Left hindlimb (tissue), 1 donor: ENCODE data around the gene OR14A16.
A peak's percentile ranks its signal among the peaks of the same experiment; 100 is the strongest.

ENCODE experiments used
- DNase-seq: peaks from one replicate; pipeline ENCODE4 v3.0.0-alpha.2; 2018

The OR14A16 gene, protein sequence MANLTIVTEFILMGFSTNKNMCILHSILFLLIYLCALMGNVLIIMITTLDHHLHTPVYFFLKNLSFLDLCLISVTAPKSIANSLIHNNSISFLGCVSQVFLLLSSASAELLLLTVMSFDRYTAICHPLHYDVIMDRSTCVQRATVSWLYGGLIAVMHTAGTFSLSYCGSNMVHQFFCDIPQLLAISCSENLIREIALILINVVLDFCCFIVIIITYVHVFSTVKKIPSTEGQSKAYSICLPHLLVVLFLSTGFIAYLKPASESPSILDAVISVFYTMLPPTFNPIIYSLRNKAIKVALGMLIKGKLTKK

DNA sequence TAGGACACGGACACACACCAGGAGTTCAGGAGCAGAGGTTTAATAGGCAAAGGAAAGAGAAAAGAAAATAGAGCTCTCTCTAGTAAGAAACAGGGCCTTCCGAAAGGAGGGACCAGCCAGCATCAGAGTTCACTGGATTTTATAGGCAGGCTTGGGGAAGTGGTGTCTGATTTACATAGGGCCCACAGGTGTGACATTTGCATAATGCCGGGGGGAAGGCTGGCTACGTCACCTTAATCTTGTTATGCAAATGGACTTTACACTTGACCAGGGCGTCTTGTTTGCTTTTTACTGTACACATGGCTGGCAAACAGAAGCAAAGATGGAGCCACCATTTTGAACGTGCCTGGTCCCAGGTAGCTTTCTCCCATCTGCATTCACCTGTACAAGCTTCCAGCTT is at the start of gene OR14A16:
Gene OR14A16, minus strand, starts transcription at position 97 of the 400 bp plus-strand sequence. CDS start 8,390 bp downstream, outside the sequence.
- no peak for DNase-seq

DNA sequence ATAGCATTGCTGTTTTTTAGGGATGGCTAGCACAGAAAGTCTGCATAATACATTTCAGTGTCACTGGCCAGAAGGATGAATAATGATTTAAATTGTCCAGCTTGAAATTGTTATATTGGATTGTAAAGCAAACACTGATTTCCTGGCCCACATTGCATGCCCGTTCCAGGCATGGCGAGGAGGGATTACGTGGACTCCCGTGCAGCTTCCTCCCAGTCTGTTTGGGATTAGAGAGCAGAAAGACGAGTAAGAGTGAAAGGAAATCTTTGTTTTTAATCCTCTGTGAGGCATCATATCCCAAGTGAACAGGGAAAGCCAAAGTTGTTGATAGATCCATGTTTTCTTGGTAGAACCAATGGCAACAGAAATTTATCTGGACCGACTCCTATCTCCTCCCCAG is 41.5 kb upstream of the OR14A16 start:
- no peak for DNase-seq

DNA sequence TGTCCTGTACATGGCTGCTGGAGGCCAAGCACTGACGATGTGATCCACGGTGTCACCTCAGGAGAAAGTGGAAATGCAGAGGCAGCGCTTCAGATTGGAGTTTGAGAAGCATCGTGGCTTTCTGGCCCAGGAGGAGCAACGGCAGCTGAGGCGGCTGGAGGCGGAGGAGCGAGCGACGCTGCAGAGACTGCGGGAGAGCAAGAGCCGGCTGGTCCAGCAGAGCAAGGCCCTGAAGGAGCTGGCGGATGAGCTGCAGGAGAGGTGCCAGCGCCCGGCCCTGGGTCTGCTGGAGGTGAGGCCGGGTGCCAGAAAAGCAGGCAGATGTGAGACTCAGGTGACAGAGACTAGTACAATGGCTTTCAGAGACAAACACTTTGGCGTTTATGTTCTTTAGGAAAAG is 40.7 kb upstream of the OR14A16 start:
- no peak for DNase-seq

DNA sequence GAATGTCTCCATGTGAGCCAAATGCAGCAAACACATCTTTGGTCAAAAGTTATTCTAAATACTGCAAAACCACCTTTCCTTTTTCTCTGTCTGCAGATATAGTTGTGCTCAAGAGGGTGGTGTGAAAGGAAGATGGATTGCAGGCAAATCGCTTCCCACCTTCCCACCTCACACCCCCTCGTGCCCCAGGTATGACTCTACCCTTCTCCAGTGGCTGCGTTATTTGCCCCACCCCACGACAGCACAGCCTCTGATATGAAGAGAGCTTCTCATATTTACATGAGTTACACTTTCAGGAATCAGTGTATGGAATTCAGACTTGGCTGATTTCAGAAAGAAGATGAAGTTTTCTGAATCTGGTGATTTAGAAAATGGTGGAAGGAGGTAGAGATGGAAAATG is 38.8 kb upstream of the OR14A16 start:
- DNase-seq: no peak

DNA sequence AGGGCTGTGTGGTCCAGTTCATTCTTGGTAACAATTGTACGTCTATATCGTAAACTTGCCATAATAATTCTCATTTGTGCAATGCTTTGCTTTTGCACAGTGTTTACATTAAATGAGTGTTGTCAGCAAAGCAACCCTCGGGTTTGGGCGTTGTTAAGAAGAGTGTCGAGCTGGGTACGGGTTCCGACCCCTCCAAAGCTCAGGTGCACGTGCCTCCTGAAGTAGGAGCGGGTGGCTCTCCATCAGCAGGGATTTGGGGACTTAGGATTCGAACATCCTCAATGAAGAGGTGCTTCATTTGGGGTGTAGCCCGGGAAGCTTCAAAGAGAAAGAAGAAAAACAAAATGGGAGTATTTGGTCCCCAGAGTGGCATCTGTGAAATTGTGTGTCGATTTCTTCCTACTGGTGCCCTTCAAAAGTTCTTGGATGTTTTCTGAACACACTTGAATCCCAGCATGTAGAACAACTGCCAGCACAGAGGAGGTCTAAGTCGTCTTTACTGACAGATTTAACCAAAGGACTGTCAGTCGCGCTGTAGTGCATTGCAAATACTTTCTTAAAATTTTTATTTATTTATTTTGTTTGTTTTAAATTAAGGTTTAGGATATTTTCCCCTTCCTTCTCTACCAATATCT is 34.2 kb upstream of the OR14A16 start:
- DNase-seq: no peak

DNA sequence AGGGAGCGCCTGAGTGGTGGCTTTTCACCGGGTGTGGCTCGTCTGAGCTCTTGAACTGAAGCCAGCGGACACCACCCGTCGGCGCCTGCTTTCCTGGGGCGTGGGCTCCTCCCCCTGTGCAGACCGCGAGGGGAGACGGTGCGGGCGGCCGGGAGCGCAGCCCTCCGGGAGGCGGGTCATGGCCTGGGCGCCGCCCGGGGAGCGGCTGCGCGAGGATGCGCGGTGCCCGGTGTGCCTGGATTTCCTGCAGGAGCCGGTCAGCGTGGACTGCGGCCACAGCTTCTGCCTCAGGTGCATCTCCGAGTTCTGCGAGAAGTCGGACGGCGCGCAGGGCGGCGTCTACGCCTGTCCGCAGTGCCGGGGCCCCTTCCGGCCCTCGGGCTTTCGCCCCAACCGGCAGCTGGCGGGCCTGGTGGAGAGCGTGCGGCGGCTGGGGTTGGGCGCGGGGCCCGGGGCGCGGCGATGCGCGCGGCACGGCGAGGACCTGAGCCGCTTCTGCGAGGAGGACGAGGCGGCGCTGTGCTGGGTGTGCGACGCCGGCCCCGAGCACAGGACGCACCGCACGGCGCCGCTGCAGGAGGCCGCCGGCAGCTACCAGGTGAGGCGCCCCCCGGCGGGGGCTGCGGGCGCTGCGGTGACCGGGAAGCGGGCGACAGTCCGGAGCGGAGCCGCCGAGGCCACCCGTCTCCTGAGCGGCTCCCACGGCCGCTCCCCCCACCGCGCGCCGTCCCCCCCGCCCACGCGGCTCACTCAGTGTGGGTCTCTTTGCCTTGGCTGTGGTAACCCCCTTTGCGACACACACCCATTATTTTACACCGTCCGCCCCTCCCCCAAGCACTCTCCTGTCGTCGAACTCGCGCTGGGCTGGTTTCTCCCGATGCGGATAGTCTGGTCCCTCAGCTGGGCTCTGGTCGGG is 33.4 kb upstream of the OR14A16 start, which contains the start of gene TRIM58:
Gene TRIM58, plus strand, starts transcription at position 119 of the 916 bp plus-strand sequence. Its CDS starts 60 bp downstream, at position 179.
- peak; percentile 58 for DNase-seq

DNA sequence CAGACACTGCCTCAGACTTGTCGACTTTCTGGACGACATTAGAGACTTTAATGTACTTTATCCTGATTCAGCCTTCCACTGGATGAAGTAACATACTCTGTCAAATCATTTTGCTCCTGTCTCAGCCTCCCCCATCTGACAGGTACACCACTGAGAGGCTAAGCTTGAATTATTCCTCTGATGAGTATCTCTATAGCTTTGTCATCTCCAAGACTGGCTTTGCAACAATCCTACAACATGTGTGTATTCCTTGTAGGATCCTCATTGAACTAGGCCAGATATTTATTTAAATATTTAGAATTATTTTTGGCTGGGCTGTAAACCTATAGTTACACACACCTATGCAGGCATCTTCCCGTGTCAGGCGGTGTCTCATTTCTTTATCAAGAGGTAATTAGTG is 32.0 kb upstream of the OR14A16 start:
- no peak for DNase-seq

DNA sequence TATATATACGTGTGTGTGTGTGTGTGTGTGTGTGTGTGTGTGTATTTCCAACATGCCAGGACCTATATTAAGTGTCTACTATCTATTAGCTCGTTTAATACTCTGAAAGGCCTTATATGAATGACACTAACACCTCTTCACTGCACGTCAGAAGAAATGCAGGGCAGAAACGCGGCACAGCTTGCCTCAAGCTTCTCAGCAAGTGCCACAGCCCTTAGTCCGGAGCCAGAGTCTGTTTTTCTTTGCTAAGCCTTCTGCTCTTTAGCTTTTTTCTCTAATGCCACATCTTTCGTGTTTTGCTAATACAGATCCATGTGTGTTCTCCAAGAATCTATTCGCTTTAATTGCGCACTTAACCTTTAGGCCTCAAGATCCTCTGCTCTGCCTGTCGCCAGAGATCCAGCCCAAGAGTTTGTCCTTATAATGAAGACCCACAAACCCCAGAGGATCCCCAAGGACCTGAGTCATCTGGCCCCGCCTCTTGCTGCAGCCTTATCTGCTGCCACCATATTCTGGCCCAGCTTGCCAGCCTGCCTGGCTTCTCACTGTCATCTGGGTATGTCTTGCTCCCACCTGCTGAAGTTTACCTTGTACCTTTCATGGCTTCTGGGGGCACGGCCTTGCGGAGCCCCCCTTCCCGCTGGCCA is 31.1 kb upstream of the OR14A16 start:
- DNase-seq: no peak

DNA sequence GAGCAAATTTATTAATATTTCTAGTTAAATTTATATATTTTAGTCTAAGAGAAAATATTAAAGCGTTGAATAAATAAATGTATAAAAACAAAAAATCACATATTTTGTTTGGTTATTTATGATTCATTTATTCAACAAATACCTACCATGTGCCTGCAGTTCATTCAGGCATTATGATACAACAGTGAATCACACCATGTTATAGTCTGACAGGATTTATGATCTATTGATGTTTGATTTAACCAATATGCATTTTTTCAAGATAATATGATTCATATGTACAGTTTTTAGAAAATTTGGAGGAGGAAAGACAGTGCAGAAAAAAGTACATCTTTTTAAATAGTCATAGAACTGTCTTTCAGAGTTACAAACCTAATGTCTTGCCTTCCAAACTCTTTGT is 25.7 kb upstream of the OR14A16 start:
- no peak for DNase-seq

DNA sequence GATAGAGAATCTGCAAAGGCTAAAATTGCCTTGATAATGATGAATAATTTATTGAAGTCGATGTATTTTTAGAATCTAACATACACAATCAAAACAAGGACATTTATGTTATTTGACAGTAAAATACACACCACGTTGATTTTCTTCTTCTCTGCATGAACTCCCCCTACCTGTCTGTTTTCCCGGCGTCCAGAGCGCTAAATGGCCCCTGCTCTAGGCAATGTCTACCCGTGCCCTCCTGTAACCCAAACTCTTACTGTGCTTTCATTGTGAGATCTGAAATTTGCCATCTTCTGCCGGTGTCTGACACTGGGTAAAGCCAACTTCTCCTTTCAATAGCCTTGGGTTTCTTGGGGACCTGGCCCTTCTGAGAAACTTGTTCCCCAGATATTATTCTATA is 24.4 kb upstream of the OR14A16 start:
- DNase-seq: no peak

DNA sequence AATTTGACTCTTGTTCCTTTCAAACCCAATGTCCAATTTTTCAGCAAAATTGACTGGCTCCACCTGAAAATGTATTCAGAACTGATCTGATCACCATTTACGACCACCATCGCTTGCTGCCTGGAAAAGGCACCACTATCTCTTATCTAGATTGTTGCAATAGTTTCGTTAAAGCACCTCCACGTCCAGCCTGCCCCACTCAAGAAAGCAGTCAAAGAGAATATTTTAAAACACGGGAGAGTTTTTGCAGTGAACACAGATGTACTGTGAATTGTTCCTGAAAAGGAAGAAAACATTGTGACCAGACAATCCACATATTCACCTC is 21.7 kb upstream of the OR14A16 start:
- no peak for DNase-seq

DNA sequence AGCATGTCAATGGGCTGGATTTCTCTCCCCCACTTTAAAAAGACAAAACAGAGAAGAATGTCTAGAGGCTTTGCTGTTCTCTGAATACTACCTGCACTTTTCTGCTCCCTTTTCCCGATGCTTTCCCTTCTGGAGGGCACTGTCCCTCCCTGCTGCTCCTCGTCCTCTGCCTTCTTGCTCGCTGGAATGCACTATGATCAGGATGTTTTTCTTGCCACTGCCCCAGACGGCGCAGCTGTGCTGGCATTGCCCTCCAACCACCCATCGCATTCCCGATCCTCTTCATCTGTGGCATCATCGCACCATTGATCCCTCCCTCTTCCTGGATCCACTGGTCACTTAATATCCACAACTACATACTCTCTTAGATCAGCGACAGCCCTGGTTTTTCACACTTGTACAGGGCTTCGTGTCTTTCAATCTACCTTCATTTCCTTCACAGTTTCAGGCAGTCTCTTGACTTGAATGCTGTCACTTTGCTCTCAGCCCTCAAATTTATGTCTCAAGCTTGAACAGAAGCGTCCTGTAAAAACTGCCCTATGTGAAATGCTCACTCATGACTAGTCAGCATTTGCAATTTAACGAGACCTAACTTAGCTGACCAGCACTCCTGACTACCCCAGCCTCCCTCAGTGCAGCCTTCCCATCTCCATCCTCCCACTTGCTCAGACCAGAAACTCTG is 21.2 kb upstream of the OR14A16 start:
- no peak for DNase-seq

DNA sequence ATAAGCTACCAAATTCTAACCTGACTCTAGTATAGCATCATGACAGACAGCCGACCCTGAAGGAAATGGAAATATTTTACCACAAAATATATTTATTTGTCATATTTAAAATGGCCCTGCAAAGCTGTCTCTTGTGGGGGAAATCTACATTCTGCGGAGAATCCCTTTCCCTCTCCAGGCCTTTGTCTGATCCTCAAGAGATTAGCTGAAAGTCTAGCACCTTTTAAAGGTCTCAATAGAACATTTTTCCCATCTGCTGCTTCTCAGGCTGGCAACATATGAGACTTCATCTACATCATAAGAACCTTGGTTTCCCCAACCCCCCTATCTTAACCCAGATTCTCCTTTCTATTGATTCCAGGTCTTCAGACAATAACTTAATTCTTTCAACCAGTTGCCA is 19.5 kb upstream of the OR14A16 start:
- DNase-seq: no peak

DNA sequence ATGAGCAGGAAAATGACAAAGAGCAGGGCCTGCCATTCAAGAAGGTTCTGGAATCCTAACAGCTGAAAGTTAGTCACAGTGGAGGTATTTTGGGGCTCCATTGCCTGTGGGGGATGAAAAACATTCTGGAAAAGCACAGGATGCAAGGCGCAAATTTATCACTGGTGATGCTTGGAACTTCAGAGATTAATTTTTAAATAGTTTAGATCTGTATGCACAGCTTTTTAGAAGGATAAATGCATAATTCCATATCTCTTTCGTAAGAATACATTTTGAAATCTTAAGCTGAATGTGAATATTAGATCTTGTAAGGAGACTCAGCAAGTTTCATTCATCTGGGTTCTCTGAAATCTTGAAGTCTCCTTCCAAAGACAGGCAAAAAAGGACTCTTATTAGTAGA is 17.9 kb upstream of the OR14A16 start, which contains the start of gene OR11L1:
Gene OR11L1, minus strand, starts transcription at position 101 of the 400 bp plus-strand sequence. Its CDS starts 0 bp downstream, at position 101.
- no peak for DNase-seq

DNA sequence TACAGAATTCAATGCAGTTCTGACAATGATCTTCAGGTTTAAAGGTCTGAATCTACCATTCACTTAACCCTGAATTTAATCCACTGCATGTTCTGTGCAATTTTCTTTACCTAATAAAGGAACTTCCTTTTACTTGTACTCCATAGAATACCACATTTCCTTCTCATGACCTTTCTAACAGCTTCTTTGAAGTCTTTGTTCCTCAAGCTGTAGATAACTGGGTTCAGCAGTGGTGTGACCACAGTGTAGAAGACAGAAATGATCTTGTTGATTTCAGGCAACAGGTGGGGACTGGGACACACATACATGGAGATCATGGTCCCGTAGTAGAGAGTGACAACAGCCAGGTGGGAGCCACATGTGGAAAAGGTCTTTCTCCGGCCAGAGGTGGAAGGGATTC is 16.9 kb upstream of the OR14A16 start:
- no peak for DNase-seq

DNA sequence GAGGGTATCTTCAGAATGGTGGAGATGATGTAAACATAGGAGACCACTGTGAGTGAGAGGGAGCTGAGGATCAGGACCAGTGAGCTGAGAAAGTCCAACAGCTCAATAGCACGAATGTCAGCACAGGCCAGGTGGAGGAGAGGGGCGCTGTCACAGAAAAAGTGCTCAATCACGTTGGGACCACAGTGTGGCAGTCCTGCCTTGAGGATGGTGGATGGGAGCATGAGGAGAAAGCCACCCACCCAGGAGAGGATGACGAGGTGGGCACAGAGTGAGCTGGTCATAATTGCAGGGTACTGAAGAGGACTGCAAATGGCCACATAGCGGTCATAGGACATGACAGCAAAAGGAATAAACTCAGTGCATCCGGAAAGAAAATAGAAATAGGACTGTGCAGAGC is 9.7 kb upstream of the OR14A16 start:
- no peak for DNase-seq

DNA sequence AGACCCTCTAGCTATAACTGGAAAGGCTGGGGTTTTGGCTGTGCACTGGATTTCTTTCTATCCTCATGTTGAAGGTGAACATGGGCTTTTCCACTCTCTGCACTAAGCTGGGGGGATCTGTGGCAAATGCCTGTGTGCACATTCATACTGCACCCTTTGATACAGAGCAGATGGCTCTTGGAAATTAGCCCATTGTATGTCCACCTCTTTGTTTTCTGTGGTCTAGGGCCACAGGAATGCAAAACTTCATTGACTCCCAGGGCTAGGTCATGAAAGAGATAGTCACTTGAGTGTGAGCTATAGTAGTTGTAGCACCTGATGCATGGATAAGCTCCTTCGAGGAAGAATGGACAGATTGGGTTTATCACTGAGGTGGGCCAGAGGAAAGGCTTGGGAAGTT is 5.7 kb upstream of the OR14A16 start:
- DNase-seq: no peak

DNA sequence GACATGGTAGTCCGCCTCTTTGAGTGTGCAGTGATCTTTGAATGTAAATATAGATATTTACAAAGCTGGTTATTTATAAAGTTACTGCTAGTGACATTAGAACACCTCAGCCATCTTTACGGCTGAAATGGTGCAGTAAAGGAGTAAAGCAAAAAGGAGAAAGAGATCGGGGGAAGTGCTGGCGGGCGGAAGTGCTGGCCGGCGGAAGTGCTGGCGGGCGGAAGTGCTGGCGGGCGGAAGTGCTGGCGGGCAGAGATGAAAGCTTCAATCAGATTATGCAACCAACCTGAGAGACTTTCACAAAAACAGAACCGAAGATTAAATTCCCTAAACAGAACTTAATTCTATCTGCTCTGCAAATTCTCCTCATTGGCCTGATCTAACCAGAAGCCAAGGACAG is 1.4 kb upstream of the OR14A16 start:
- DNase-seq: no peak

DNA sequence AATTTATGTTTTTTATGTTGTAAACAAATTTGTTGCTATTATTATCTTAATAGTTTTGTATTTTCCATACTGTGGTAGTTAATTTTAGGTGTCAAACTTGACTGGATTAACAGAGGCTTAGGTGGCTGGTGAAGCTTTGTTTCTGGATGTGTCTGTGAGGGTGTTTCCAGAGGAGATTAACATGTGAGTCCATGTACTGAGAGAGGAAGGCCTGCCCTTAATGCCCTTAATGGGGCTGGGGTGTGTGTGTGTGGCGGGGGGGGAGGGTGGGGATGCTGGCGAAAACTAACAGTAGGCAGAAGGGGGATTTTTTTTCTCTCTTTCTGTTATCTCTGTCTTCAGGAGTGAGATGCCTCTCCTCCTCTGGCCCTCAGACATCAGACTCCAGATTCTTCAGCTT is 1.9 kb downstream of the OR14A16 start:
- DNase-seq: no peak

DNA sequence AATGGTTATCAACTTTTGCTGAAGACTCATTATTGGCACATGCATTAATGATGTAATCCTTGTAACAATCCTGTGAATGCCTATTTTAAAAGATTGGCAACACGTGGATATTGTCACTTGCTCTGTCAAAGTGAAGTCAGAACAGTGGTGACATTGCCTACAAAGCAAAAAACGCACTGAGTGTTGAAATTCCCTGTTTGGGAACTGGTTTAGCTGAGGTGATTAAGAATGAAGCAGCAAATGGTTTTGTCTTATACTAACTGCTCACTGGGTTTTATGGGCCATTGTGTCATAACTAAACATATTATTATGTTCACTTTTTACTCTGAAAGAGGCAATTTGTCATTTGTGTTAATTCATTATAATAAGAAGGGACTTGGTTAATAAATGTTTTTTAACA is 11.3 kb downstream of the OR14A16 start:
- no peak for DNase-seq

DNA sequence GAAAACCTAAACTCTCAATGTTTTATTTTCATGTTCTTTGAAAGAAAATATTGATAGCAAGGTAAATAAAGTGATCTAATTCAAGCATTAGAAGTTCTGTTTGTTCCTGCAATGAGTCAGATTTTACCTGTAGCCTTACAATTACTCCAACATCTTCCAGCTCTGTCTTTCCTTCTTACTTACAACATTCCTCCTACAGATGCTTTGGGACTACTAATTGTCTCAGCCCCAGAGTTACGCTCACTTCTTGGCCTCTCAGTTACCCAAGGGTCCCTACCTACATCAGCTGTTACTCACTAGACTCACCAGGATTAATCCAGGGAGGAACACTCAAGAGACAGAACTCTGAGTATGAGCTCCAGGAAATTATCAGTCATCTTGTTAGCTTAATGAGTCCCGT is 26.4 kb downstream of the OR14A16 start:
- DNase-seq: no peak

DNA sequence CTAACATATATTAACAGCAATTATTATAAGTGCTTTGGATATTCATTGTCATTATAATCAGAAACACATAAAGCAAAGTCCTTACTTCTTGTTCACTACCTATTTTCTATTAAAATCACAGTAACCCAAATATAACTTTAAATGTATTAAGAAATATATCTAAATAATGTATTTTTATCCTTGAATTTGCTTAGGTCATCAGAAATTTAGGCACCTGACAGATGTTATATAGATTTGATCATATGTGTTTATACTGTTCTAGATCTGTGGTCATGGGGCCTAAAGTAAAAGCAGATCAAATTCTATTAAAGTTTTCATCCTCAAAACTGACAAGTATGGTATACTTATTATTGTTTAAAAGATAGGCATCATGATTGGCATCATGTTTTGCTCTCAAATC is 54.3 kb downstream of the OR14A16 start:
- DNase-seq: no peak
